CD4-positive, alpha-beta T cell treated with Interleukin-6 for 4 hours (primary cell): ENCODE measurements around the gene PSME3IP1.

ENCODE experiments used
- DNase-seq: peaks from one replicate; pipeline ENCODE4 v3.0.0-alpha.2; 2020; ENCODE audit warnings: mixed read lengths

Gene PSME3IP1

GRCh38 chr16:57166951-57167350 lies 18.9 kb downstream of the PSME3IP1 start:
- no peak for DNase-seq

DNA sequence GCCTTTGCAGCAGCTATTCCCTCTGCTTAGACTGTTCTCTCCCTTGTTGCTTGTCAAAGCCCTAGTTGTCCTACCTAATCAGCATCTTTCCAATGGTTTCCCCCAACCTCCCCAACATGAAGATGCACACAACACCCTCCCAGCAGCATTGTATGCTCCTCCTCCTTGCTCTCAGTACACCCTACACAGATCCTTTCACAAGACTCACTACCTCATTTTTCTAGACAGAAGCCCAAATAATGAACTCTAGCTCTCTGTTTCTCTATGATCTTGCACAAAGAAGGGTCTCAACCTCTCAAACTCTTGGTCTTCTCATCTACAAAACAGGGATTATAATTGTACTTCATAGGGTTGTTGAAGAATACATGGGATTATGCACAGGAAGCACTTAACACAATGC lies 19.4 kb downstream of the PSME3IP1 start:
- DNase-seq = no peak

- no peak for DNase-seq
Measured at GRCh38 chr16:57165938-57166337, 19.9 kb downstream of the PSME3IP1 start.

- no peak for DNase-seq
Measured at GRCh38 chr16:57165483-57165882, 20.4 kb downstream of the PSME3IP1 start.

DNA sequence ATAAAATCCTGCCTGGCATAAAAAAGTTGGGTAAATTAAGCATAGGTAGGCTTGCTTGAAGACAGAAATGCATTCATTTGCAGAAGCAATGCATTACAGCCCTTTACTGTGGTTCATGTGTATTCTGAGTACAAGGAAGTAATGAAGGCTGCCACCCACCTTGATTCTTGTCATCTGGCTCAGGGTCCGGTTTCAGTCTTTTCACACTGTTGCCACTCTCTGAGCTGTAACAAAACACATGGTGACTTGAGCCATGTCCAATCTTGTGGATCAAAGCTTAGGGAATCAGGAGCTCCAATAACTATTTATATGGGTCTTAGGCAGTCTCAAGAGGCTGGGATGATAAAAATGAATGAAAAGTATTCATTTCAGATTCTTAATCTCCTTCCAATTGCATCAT lies 22.0 kb downstream of the PSME3IP1 start:
- DNase-seq = no peak

- no peak for DNase-seq
Measured at GRCh38 chr16:57159447-57159846, 26.4 kb downstream of the PSME3IP1 start.

- DNase-seq = no peak
Measured at GRCh38 chr16:57157533-57157932, 28.3 kb downstream of the PSME3IP1 start.

- no peak for DNase-seq
Measured at GRCh38 chr16:57156351-57156703, 29.5 kb downstream of the PSME3IP1 start.

GRCh38 chr16:57155702-57156350 lies 30.0 kb downstream of the PSME3IP1 start:
- no peak for DNase-seq

DNA sequence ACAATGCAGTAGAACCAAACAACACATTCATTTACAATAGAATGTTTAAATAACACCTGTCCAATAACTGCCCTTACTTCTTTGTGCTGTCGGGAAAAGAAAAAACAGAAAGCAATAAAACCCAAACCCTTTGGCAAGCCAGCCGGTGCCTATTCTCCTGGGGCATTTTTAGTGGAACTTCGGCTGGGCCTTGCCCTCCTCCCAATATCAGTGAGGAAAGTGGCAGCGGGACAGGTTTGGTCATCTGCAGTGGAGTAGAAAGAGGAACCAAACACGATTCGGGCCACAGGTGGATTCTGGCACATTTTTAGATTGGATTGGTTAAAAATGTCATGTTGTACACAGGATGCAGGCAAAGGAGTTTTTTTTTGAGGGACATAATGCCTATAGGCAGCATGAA lies 32.0 kb downstream of the PSME3IP1 start:
- no peak for DNase-seq

DNA sequence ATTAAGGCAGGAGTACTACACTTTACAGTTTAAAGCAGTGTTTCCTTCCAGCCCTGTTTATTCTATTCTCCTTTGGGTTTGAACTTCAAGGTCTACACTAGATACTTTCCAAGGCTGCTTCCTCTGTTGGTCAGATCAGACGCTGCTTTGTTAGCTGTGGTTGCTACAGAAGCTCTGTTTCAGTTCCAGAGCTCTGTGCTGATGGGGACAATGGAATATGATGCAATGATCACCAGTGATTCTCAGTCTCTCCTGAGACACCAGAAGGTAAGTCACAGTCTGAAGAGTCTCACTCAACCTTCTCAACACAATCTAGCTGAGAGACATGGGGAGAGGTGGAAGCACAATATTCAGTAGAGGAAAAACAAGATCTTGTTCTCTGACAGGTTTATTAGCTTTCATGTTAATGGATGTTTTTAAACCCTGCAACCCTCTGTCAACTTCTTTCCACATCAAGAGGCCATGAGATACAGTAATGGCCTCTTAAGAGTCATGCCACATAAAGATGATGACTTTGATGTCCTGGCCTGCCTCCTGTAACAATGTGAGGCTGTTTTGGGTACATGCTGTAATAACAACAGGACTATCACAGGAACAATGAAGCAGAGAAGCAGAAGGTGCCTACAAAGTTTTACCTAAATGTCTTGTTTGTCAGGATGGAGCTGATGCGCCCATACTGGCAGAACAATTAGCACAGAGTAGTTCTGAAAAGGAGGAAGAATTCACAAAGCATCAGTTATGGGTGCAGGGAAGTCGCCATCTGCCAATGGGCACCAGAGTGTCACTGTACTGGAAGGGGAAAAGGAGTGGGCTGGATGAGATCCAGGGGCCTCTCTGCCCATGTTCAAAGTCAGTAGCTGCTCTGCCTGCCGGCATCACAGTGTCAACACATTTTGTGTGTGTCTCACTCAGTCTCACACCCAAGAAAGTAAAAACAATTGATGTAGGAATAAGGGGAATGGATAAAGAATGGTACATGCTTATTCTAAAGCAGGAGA lies 33.4 kb downstream of the PSME3IP1 start:
- no peak for DNase-seq

- DNase-seq = no peak
Measured at GRCh38 chr16:57151369-57151768, 34.5 kb downstream of the PSME3IP1 start.

- DNase-seq = no peak
Measured at GRCh38 chr16:57150682-57151330, 35.0 kb downstream of the PSME3IP1 start.

- no peak for DNase-seq
Measured at GRCh38 chr16:57149391-57149790, 36.4 kb downstream of the PSME3IP1 start.

GRCh38 chr16:57148481-57148880 lies 37.4 kb downstream of the PSME3IP1 start:
- DNase-seq = no peak

DNA sequence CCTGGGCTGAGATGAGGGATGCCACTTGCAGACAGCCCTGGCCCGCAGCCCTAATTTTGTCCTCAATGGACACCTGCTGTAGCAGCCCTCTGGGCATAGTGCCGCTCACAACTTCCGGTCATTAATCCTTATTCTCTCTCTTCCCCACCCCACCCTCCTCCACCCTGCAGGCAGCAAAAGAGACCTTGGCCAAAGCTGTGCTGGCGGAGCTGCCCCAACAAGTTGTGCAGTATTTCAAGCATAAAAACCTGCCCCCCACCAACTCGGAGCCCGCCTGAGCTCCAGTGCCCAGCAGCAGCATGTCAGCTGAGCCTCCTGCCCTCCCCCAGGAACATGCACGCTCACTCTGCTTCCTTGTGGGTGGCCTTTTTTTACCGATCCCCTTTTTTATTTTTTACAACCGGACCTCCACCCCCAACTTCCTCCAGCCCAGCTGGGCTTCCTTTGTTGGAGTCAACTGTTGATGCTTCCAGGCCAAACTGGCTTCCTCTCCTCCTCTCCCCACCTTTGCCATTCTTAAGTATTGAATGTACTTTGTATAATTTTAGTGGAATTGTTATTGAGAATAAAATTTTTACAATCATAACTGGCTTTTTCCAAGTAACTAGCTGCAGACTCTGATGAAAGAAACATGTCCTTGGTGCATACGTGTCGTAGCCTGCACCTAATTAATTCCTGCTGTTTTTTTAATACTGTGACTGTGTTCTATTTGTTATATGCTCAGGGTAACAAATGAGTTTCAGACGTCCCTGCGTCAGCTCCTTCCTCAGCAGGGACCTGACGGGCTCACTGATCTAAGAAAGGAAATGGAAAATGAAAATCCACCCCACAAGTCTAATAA lies 38.2 kb downstream of the PSME3IP1 start:
- no peak for DNase-seq

DNA sequence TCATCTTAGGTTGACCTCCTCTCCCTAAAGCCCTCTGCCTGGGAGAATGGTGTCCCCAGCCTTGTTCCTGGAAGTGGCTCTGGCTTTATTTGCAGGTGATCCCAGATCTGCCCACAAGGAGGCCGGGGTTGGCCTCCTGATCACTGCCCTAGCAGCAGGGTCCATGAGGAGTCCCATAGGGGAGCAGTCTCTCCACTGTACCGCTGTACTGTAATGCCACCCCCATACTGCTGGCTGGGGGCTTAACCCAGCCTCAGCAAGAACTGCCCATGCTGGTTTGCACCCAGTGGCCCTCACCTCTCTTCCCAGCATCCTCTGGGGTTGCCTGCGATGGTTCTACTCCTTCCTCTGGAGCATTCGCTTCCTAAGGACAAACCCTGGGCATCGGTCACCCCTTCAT lies 39.1 kb downstream of the PSME3IP1 start:
- no peak for DNase-seq

DNA sequence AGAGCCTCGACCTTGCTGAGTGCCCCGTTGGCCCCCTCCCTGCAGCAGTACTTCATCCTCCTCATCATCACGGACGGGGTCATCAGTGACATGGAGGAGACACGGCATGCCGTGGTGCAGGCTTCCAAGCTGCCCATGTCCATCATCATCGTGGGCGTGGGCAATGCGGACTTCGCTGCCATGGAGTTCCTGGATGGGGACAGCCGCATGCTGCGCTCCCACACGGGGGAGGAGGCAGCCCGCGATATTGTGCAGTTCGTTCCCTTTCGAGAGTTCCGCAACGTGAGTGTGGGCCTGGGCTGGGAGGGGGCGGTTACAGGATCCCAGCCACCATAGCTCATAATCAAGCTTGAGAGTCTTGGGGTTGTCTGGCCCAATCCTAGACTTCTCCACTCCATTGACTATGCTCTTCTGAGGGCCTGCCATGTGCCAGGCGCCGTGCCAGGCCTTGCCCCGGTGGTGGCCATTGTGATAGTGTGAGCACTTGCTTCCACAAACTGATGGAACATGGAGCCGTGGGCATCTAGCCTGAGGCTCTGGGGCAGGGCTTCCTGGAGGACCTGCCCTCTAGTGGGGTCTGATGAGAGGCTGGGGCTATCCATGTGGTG lies 39.7 kb downstream of the PSME3IP1 start:
- no peak for DNase-seq

DNA sequence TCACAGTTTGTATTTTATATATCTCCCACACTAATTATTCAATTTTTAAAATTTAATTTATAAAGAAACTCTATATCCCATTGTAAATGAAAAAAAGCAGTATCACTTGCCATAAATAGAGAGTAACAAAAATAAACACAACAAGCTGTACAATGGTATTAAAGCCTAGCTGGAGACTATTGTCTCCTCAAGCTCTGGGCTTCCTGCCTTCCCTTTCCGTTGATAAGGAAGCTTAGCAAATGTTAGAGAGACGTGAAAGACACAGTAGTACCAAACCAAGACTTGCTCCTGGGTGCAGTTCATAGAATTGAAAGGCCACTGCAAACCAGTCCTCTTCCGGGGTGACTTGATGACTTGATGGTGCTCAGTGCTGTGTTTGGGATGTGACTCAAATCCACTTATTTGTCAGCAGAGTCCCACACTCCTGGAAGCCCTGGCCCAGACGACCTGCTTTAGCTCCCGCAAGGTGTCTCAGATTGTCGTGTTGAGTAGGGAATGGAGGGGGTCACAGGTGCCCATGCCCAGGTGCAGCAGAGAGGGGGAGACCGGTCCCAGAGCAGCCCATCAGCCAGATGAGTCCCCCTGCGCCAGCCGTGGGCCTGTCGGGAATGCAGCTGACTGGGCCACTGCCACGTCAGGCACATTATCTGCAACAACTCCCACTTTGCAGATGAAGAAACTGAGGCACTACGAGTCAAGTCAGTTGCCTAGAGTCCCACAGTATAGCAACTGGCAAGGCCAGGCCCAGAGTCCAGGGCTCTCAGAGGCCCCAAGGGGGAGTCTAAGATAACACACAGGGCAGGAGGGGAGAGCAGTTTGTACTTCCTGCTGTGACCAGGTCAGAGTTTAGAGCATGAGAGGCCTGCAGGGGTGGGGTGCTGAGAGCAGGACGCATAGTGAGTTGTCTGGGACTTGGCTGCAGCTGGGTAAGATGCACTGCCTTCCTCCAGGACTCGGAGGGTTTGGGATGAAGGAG lies 40.5 kb downstream of the PSME3IP1 start:
- no peak for DNase-seq

DNA sequence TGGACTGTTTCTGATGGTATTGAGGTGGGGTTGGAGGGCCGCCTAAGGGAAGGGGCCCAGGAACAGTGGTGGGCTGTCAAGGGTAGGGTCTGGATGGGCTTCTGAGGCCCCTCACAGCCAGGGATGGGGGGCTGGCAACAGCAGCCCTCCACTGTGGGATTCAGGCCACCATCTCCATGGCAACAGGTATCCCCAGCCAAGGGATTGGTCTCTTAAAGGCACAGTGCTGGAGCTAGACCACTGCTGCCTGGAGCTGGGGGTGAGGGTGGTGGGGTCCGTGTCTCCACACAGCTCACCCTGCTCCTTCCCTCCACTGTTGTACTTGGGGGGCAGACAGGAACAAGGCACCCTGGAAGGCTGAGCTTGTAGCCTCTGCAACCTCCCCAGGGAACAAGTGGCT lies 41.8 kb downstream of the PSME3IP1 start:
- DNase-seq = no peak
